Stimulated activated CD4-positive, alpha-beta T cell treated with anti-CD3 and anti-CD28 coated beads, Interleukin-15, amount 100 ng/mL, for 1 hour (primary cell): Measurements from ENCODE around the gene UVSSA.
A peak's percentile ranks its signal among the peaks of the same experiment; 100 is the strongest.

Source experiments
- DNase-seq, 2 donors: peaks; one replicate each; pipeline ENCODE4 v3.0.0-alpha.2; 2020; ENCODE audit warnings: low read depth in 1 of 2, low spot score in 1 of 2

The UVSSA gene

DNA sequence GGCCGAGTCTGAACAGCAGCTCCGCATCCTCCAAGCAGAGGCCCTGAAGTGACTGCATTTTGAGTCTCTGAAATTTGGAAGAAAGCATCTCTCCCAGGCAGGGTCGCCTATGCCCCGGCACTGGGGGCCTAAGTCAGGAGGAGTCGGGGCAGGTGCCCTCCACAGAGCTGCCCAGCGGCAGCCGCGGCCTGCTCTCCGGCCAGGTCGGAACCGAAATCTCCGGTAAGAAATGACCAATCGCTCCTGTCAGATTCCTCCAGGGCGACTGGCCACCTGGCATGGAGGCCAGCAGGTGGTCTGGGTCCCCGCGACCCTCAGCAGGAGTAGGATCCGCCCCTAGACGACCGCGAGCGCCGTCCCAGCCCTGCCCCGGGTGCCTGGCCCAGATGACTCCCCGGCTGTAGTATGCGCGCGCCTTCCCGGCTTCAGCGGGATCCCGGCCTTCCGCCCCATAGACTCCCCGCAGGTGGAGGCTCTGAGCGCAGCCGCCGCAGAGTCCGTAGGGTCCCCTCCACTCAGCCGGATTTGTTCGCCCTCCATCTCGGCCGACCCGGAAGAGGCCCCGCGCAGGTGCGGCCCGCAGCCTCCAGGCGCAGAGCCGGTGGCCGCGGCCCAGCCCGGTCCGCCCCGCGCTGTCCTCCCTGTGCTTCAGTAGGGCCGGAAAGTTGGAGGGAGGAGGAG lies 57.7 kb downstream of the UVSSA start:
- no peak for DNase-seq

DNA sequence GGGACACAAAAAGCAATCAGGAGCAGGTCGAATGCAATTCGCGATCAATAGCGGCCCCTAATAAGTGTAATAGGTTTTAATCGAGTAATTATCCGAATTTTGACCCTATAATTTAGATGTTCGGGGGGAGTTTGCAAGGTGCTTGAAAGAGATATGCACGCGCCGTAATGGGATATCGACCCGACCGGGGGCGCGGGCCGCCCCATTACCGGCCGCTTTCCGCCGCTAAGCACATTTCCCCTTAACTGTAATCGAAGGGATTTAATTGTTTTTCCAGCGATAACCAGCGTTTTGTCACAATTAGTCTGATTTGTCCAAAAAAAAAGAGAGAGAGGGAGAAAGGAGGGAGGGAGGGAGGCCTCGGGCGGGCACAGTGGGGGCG lies 58.2 kb downstream of the UVSSA start:
- no peak for DNase-seq

DNA sequence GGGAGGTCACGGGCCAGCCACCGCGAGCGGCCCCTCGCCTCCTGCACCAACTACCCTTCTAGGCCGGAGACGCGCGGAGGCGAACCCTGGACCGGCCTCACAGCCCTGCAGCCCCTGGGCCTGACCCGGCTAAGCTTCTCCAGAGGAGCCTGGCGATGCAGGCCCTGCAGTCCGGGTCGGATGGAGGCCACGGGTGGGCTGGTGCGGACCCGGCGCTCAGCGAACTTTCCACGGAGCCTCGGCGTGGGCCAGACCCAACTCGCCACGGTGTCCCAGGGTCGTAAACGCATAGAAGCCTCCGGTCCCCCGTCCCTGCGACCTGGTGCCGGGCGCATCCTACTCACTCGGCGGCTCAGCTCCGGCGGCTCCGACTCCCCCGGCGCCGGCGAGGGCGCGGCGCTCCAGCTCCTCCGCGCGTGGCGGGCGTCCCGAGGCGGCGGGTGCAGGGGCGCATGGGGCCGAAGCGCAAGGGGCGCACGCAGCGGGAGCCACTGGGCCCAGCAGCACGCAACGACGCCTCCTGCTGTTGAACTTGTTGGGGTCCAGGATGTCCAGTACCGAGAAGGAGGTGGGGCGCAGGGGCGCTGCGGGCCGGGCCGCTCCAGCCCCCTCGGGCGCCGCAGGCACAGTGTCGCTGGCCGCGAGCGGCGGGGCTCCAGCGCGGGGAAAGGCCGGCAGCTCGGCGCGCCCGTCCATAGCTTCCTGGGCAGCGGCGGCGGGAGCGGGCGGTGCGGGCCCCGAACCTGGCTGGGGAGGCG lies 58.8 kb downstream of the UVSSA start:
- DNase-seq = no peak

DNA sequence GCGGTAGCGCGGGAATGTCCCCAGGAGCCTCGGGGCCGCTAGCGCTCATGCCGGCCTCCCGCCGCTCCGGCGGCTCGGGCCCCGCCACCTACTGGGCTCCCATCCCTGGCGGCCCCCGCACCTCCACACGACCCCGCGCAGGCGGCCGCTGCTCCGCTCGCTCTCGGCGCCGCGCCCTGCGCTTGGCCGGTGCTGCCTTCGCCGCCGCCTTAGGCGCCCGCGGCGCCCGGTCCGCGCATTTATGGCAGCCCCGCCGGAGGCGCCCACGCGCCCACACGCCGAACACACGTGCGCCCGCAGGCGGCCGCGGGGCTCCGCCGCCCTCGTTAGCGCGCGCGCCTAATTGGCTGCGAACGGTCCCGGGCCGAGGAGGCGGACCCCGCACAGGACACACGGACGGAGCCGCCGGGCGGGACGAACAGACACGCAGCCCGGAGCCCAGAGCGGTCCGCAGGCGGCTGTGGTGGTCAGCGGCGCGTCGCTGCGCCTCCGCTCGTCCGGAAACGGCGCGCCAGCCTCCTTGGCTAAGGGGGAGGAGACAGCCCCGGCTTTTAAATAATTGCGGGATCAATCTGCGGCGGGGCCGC lies 59.5 kb downstream of the UVSSA start, which contains the start of gene NKX1-1:
NKX1-1 (minus strand) TSS at position 49 of the 587 bp plus-strand sequence; CDS start at position 49, 0 bp downstream.
- DNase-seq = no peak

DNA sequence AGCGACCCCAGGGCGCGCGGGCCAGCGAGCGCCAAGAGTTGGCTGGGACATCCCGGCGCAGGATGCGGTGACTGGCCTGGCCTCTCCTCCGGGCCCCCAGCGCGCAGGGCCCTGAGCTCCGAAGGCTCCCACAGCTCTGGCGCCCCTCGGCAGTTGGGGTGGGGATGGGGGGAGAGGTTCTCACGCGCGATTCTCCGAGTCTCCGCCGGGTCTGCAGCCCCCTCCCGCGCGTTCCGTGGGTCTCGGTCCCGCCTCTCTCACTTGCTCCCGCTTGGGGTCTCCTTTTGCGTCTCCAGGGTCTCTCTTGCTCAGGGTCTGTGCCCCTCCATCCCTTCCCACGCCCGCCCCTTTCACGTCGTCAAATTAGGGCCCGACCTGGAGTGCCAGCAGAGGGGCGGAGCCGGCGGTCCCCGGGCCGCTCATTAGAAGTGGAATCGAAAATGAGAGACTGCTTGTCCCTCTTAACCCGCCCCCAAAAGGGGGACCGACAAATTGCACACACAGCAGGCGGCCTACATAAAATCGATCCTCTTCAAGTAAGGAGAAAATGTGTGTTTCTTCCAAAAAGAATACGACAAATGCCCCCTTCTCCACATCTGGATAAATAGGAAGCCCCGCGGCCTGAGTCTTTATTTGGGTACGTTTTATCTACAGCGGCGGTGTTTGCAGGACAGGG lies 60.1 kb downstream of the UVSSA start:
- no peak for DNase-seq

DNA sequence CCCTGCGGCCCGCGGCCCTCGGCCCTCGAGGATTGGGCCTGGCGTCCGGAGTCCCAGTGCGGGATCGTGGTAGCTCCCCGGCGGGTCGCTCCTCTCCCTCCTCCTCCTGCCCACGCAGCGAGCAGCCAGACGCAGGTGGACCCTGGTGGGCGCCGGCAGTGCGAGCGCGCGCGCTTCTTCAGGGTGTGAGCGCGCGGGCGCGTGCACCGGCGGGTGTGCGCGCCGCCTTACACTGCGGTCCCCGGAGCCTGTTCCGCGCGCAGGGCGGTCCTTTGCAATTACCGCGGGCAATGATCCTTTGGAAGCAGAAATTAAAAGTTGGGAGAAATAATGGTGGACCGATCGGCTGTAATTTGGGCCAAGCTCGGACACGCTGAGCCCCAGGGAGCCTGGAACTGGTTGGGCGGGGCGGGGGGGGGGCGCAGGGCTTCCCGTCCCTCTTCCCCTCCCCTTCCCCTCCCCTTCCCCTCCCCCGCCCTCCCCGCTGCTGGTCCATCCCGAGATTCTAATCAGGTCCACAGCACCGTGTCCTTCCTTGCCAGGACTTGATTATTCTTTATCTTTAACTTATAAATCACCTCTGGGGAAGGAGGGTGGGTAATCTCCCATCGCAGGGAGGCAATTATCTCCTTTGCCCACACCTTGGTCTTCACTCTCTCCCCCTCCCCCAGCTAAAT lies 60.8 kb downstream of the UVSSA start:
- no peak for DNase-seq

DNA sequence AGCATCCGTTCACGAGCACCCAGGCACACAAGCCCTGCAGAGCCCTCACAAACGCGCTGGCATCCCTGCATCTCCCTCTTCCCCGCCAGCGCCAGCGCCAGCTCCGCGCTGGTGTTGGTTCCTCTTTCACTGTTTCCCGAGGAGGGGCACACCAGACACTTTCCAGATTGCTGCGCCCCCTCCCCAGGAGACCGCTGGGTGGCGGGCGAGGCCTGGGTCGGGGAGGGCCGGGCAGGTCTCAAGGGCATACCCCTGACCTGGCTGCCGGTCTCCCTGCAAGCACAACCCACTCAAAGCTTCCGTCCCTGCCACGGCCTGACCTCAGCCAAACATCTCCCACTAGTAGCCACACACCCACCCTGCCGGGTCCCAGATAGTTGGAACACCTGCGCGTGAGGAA lies 61.4 kb downstream of the UVSSA start:
- DNase-seq = no peak

DNA sequence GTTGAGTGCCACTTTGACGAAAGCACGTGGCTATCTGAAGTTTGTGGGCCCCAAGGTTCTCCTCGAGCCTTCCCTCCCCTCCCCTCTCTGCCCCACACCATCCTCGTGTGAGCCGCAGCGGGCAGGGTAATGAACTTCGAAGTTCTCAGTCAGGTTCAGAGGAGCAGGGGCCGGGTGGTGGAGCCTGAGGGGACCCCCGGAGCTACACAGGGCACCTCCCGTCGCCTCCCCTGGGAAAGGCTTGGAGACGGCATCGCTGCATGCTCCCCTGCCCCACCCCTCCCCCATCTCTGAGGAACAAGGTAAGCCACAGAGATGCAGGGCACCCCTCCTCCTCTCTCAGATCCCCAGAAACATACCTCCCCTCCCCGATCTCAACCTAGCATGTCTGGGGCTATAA lies 62.1 kb downstream of the UVSSA start:
- DNase-seq = no peak

DNA sequence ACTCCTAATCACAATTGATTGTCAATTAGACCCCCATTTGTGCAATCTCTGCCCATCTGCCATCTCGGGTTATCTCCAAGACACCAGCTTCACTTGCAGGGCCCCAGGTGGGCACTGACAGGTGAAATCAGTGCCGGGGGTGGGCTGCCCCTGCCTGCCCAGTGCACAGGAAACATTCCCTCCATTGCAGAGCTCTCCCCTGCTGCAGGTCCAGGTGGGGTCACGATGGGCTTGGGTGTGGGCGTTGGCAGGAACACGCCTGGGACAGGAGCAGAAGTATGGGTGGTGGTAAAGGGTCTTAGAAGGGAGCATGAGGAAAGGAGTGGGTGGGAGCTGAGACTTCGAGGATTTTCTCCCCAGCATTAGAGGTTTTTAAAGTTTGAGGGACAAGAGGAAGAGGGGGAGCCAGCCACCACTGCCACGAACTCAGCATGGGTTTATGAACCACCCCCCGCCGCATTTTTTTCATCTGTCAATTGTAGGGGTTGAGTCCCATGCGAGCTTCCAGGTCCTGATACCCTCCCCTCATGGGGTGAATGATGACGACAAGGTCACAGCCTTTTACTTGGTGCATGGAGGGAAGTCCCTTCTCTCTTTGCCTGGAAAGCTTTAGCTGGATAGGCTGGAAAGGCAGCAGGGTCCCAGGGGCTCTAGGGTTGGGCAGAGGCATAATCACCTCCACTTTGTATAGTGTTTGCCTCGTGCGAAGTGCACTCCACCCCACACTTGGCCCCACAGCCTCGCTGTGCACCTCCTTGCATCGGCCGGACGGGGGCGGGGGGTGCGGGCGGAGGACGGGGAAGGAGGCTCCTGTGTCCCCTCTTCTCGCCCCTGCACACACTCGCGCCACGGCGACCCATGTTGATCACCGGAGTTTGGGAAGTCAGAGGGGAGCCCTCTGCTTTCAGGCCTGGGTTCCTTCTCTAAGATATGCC lies 62.8 kb downstream of the UVSSA start:
- no peak for DNase-seq

DNA sequence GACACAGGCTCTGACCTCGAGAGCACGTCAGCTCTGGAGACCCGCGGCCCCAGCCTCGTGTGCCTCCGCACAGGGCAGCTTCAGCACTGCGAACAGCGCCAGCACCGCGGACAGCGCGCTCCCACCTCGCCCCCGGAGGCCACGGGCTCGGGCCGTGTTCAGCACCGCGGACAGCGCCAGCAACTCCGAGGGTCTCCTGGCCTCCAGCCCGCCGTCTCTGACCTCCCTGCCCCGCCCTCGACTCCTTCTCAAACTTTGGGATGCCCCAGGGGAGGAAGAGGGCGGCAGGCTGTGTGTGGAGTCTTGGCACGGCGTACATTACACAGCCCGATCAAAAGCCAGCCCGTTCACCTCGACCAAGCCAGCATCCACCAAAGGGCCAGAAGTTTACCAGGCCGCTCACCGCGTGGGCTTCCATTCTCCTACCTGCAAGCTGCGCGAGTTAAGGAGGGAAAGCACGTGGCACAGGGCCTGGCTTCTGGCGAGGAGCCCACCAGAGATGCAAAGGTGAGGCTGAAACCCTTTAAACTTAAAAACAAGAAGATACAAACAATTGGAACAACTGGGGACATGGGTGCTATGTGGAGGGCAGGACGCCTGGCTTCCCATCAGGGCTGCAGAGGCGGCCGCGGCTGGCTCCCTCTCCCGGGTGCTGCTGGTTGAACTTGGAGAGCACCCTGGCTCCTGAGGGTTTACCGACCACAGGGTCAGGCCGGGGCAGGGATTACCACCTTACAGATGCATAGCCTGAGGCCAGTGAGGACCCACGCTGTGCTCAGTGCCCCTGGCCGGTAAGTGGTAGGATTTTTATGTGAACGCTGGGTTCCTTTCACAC lies 63.7 kb downstream of the UVSSA start:
- DNase-seq = peak in 1 of 2 donors; percentile 18

DNA sequence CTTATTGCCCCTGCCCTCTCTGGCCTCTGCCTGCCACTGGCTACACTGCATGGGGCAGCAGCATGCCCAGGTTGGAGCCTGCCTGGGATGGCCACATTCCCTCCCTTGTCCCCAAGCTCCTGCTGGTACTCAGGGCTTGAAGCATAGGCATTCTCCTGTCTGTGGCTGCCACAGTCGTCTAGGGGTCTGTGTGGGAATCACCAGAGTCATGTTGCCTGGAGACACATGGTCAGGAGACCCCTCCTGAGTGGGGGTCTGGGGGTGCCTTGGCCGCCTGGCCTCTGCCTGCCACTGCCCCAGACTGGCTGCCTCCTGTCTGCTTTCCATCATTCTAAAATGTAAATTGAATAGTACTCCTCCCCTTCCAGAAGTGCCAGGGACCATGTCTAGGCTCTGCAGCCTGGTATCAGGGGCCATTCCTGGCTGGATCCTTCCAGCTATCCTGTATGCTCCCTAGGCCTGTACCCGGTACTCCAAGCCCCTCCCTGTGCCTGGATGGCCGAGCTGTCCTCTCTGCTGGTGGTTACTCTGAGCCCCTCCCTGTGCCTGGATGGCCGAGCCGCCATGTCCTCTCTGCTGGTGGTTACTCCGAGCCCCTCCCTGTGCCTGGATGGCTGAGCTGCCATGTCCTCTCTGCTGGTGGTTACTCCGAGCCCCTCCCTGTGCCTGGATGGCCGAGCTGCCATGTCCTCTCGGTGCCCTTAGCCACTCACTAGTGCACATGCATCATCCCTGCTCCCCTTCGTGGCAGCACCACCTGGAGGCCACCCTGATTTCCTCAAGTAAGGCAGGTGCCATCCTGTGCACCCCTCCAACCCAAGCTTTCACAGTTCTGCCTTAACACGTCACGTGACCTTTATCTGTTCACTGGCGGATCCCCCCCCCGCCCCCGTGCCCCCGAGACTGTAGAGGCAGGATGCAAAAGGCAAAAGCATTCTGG lies 64.7 kb downstream of the UVSSA start:
- DNase-seq = no peak

DNA sequence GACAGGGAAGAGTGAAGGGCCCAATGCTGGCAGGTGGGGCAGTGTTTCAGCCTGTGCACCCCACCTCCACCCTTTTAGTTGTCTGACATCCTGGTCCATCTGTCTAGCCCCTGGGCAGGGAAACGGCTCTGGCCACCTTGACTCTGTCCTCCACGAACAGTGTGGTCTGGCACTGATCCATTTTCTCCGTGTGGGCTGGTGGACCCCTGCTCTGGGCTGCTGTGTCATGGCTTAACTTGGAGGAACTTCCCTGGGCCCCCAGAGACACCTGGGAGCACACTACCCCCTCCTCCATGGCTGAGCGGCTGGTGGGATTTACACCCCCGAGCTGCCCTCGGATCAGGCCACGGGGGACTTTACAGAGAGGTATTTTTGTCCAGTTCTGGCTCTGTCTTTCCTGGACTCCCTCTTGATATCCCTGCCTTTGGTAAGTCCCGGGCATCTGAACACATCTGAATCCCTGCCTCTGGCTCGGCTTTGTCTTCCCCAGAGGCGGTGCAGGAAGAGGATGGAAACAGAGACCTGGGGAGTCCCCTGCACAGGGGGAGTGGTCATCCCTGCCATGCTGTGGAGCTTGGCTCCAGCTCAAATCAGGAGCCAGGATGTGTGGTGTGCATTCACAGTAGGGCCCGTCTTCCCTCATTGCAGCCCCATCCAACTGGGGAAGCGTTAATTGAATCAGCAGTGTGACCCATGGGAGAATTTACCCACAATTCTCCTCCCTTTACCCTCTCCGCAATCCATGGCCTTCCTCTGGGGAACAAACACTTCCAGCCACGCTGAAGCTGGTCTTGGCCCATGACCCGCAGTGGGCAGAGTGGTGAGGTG lies 65.6 kb downstream of the UVSSA start:
- no peak for DNase-seq

DNA sequence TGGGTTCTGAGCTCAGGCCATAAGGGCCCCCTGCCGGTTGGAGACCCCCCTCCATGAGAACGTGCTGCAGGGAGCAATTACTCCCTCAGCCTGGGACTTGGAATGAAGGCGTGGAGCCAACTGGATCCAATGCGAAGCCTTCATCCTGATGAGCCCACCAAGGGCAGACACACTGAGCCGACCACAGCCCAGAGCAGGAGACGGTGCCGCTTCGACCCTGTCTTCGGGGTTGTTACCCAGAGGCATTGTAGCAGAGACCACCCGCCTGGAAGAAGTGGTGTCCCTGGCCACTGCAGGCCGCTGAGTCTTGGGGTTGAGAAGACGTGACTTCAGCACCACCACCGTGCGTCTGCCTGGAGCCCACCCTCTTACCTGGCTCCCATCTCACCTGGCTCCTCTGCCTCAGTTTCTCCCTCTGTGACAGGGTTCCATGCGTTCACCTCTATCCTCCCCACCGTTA lies 66.2 kb downstream of the UVSSA start:
- no peak for DNase-seq

DNA sequence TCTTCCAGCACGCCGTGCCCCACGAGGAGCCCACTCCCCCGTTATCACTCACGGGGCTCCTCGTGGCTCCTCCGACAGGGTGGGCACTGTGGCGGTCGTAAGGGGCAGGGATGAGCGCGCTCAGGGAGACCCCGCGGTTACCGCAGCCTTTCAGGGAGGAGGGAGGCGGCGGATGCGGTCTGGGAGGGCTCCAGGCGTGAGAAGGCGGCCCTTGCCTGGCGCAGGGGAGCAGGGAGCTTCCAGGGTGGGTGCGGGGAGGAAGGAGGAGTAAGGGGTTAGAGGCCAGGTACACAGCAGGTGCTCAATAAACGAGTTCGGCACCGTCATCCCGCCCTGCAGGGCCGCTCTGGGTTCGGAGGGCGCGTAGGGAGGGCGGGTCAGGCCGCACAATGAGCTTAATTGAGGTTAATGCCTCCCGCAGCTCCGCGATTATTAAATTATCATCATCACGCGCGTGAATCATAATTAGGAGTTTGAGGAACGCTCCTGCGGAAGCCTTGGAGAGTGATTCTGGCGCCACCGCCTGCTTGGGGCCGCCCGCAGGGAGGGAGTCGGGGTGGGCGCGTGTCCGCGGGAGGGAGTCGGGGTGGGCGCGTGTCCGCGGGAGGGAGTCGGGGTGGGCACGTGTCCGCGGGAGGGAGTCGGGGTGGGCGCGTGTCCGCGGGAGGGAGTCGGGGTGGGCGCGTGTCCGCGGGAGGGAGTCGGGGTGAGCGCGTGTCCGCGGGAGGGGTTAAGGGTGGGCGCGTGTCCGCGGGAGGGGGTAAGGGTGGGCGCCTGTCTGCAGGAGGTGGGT lies 66.9 kb downstream of the UVSSA start:
- no peak for DNase-seq

DNA sequence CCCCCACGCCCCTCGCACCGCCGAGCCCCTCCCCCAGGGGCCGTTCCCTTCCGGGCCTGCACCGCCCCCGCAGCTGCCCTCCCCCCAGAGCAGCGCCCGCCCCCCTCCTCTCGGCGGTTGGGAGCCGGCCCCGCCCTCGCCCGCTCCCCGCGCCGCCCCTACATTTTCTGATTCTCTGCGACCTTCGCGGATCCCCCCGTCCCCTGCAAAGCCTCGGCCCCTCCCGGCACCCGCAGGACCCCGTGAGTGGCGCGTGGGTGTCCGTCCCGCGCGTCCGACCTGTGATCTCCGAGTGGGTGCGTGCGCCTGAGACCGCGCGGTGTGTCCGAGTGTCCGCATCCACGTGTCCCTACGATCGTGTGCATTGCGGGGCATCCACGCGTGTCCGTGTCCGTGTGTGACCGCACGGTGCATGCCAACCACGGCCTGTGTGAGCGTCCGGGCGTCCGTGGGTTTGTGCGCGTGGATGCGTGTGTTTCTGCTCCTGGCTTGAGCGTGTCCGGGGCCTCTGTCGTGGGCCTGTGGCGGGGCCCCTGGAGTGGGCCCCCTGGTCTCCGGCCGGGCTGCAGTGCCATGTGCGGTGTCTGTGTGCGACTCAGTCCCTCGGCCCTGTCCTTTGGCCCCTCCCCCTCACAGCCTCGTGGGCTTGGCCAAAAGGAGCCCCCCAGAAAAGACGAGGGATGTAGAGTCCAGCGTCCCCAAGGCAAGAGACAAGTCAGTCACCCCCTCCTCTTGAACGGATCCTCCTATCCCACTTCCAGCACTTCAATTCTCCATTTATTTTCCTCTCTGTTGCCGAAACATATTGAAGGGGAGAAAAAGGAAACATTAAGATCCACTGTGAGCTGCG lies 68.0 kb downstream of the UVSSA start:
- no peak for DNase-seq

DNA sequence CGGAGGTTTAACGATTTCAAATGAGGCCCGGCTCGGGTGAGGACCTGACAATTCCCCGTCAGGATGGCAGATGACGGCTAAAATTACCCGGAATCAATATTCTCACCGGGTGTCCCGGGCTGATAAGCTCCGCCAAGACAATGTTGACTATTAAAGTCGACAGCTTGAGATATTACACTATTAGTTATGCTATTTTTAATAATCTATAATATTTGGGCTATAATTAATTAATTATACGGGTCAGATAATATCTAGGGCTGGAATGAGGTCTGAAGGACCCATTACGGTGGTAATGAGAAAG lies 68.6 kb downstream of the UVSSA start:
- no peak for DNase-seq
